ENCODE data around the gene EHBP1L1. TPM values are rescaled to one million over a fixed set of nuclear protein-coding genes. Genes with fewer than 3 reads are reported as not detected.

EHBP1L1 gene
- total RNA-seq, 1 donor from 2014 or later, result 4.7 TPM

- TF ChIP-seq CTCF (IDR thresholded peaks at IDR 0.05; ENCODE audit: unreplicated experiment), result no peak
- Mint-ChIP-seq H3K27me3 (ENCODE audit: unreplicated experiment) (peaks cover 12% of the 10 kb centered on the region), H3K9me3 (ENCODE audit: unreplicated experiment) (no peaks in the 10 kb centered on the region), H3K36me3 (ENCODE audit: low read depth, unreplicated experiment) (peaks cover 32% of the 10 kb centered on the region), H3K27ac (ENCODE audit: unreplicated experiment) (no peak overlapping the region), H3K4me1 (ENCODE audit: unreplicated experiment) (no peaks in the 10 kb centered on the region), H3K4me3 (ENCODE audit: unreplicated experiment) (no peak overlapping the region)
- no peak for DNase-seq (ENCODE audit: low spot score)
Observed at GRCh38 chr11:65623177-65623576, 47.3 kb downstream of the EHBP1L1 start.

GRCh38 chr11:65623852-65624616 is 48.2 kb downstream of the EHBP1L1 start:
- DNase-seq (ENCODE audit: low spot score), result no peak

GRCh38 chr11:65624931-65625627 is 49.2 kb downstream of the EHBP1L1 start:
- peaks cover 27% of the 10 kb centered on the region for H3K36me3 Mint-ChIP-seq (ENCODE audit: low read depth, unreplicated experiment)
- H3K9me3 Mint-ChIP-seq (ENCODE audit: unreplicated experiment), result no peaks in the 10 kb centered on the region
- H3K4me3 Mint-ChIP-seq (ENCODE audit: unreplicated experiment), result no peak overlapping the region
- H3K27me3 Mint-ChIP-seq (ENCODE audit: unreplicated experiment), result peaks cover 10% of the 10 kb centered on the region
- no peaks in the 10 kb centered on the region for H3K4me1 Mint-ChIP-seq (ENCODE audit: unreplicated experiment)
- DNase-seq (ENCODE audit: low spot score), result no peak
- H3K27ac Mint-ChIP-seq (ENCODE audit: unreplicated experiment), result no peak overlapping the region
- no peak for TF ChIP-seq CTCF (IDR thresholded peaks at IDR 0.05; ENCODE audit: unreplicated experiment)

More at GRCh38 chr11:65623852-65624616, 48.2 kb downstream of the EHBP1L1 start:
- Mint-ChIP-seq H3K27ac (ENCODE audit: unreplicated experiment) (no peak overlapping the region), H3K9me3 (ENCODE audit: unreplicated experiment) (no peaks in the 10 kb centered on the region), H3K36me3 (ENCODE audit: low read depth, unreplicated experiment) (peaks cover 28% of the 10 kb centered on the region), H3K4me1 (ENCODE audit: unreplicated experiment) (no peaks in the 10 kb centered on the region), H3K4me3 (ENCODE audit: unreplicated experiment) (no peak overlapping the region), H3K27me3 (ENCODE audit: unreplicated experiment) (peaks cover 12% of the 10 kb centered on the region)
- TF ChIP-seq CTCF (IDR thresholded peaks at IDR 0.05; ENCODE audit: unreplicated experiment), result no peak

- TF ChIP-seq CTCF (IDR thresholded peaks at IDR 0.05; ENCODE audit: unreplicated experiment), result peak; percentile 50
- Mint-ChIP-seq H3K4me1 (ENCODE audit: unreplicated experiment) (no peaks in the 10 kb centered on the region), H3K4me3 (ENCODE audit: unreplicated experiment) (no peak overlapping the region), H3K27ac (ENCODE audit: unreplicated experiment) (no peak overlapping the region), H3K9me3 (ENCODE audit: unreplicated experiment) (no peaks in the 10 kb centered on the region), H3K27me3 (ENCODE audit: unreplicated experiment) (peaks cover 10% of the 10 kb centered on the region), H3K36me3 (ENCODE audit: low read depth, unreplicated experiment) (peaks cover 27% of the 10 kb centered on the region)
- peak; percentile 61 for DNase-seq (ENCODE audit: low spot score)
Observed at GRCh38 chr11:65625628-65626342, 49.9 kb downstream of the EHBP1L1 start.

All from endothelial cell (in vitro differentiated cells).